ENCODE data around the gene TGIF2.

Gene TGIF2

GRCh38 chr20:36620917-36621316 is 47.5 kb downstream of the TGIF2 start:
- no peak overlapping the region for H3K4me3 ChIP-seq (ENCODE audit: low read depth, low read length)
- TF ChIP-seq CTCF (IDR thresholded peaks at IDR 0.05; ENCODE audit: low read depth, low read length): no peak

GRCh38 chr20:36623444-36623843 is 50.0 kb downstream of the TGIF2 start:
- TF ChIP-seq CTCF (IDR thresholded peaks at IDR 0.05; ENCODE audit: low read depth, low read length): no peak
- no peak overlapping the region for H3K4me3 ChIP-seq (ENCODE audit: low read depth, low read length)

- TF ChIP-seq CTCF (IDR thresholded peaks at IDR 0.05; ENCODE audit: low read depth, low read length): no peak
- no peak overlapping the region for H3K4me3 ChIP-seq (ENCODE audit: low read depth, low read length)
Observed at GRCh38 chr20:36624068-36624943, 50.9 kb downstream of the TGIF2 start.

- no peak overlapping the region for H3K4me3 ChIP-seq (ENCODE audit: low read depth, low read length)
- no peak for TF ChIP-seq CTCF (IDR thresholded peaks at IDR 0.05; ENCODE audit: low read depth, low read length)
Observed at GRCh38 chr20:36624944-36625324, 51.5 kb downstream of the TGIF2 start.

GRCh38 chr20:36628076-36628475 is 54.7 kb downstream of the TGIF2 start:
- H3K4me3 ChIP-seq (ENCODE audit: low read depth, low read length): no peak overlapping the region
- TF ChIP-seq CTCF (IDR thresholded peaks at IDR 0.05; ENCODE audit: low read depth, low read length): no peak

GRCh38 chr20:36629719-36630681 is 56.6 kb downstream of the TGIF2 start:
- H3K4me3 ChIP-seq (ENCODE audit: low read depth, low read length): no peak overlapping the region
- TF ChIP-seq CTCF (IDR thresholded peaks at IDR 0.05; ENCODE audit: low read depth, low read length): no peak

Data from WI38 (cell line).